Stimulated activated CD4-positive, alpha-beta T cell treated with anti-CD3 and anti-CD28 coated beads, TNF-alpha, amount 100 ng/mL, for 48 hours (primary cell): Measurements from ENCODE around the gene NPIPA5.
"Not testable (repeated sequence)": the region's sequence is repeated elsewhere in the genome, so short reads cannot be mapped to it uniquely, and the experiment has no call there.

Experiments
- DNase-seq, 3 donors: peaks; one replicate each; pipeline ENCODE4 v3.0.0-alpha.2; 2020; ENCODE audit warnings: low read depth in 3 of 3

NPIPA5 gene

GRCh38 chr16:15378194-15378593 is at the start of gene NPIPA5:
Gene NPIPA5, minus strand, starts transcription at chr16:15378294. Its CDS starts 0 bp downstream, at chr16:15378294.
- not testable (repeated sequence) for DNase-seq

GRCh38 chr16:15427648-15428239 is 49.6 kb upstream of the NPIPA5 start:
- peak; percentile 21 to 42 (median 32) for DNase-seq

- DNase-seq, result no peak
These were observed 48.7 kb upstream of the NPIPA5 start for GRCh38 chr16:15426796-15427195.

- no peak for DNase-seq
These were observed 47.8 kb upstream of the NPIPA5 start for GRCh38 chr16:15425861-15426260.

GRCh38 chr16:15422222-15422621 is 44.1 kb upstream of the NPIPA5 start:
- DNase-seq, result no peak

GRCh38 chr16:15421696-15422095 is 43.6 kb upstream of the NPIPA5 start:
- DNase-seq, result not testable (repeated sequence)

GRCh38 chr16:15418206-15418605 is 40.1 kb upstream of the NPIPA5 start:
- DNase-seq, result no peak

GRCh38 chr16:15417197-15417596 is 39.1 kb upstream of the NPIPA5 start:
- no peak for DNase-seq

- DNase-seq, result no peak
These were observed 37.5 kb upstream of the NPIPA5 start for GRCh38 chr16:15415511-15415985.

- not testable (repeated sequence) for DNase-seq
These were observed 31.4 kb upstream of the NPIPA5 start for GRCh38 chr16:15409476-15409875.

GRCh38 chr16:15407756-15408155 is 29.7 kb upstream of the NPIPA5 start:
- DNase-seq, result not testable (repeated sequence)

- no peak for DNase-seq
These were observed 26.7 kb upstream of the NPIPA5 start for GRCh38 chr16:15404792-15405191.

GRCh38 chr16:15404091-15404490 is 26.0 kb upstream of the NPIPA5 start:
- not testable (repeated sequence) for DNase-seq

- no peak for DNase-seq
These were observed 25.4 kb upstream of the NPIPA5 start for GRCh38 chr16:15403392-15403995.

- DNase-seq, result no peak
These were observed 23.9 kb upstream of the NPIPA5 start for GRCh38 chr16:15401972-15402371.

GRCh38 chr16:15400314-15400713 is 22.2 kb upstream of the NPIPA5 start:
- DNase-seq, result not testable (repeated sequence)

GRCh38 chr16:15399317-15399716 is 21.2 kb upstream of the NPIPA5 start:
- DNase-seq, result no peak

GRCh38 chr16:15398618-15399316 is 20.7 kb upstream of the NPIPA5 start:
- DNase-seq, result no peak

GRCh38 chr16:15396948-15397594 is 19.0 kb upstream of the NPIPA5 start:
- no peak for DNase-seq

- DNase-seq, result not testable (repeated sequence)
These were observed 18.4 kb upstream of the NPIPA5 start for GRCh38 chr16:15396509-15396829.

- DNase-seq, result not testable (repeated sequence)
These were observed 17.8 kb upstream of the NPIPA5 start, which contains the start of gene MPV17L for GRCh38 chr16:15395631-15396508. Gene MPV17L, plus strand, starts transcription at chr16:15395754. Its CDS starts 144 bp downstream, at chr16:15395898.
